Measurements from ENCODE around the gene BFSP1. TPM values are rescaled to one million over a fixed set of nuclear protein-coding genes. Genes with fewer than 3 reads are reported as not detected.

The BFSP1 gene
- total and polyA plus RNA-seq, 2 of the 8 experiments (the other 6 are each of a cell fraction or from before 2014, with no cell fraction given), result 1.5 to 2.5 TPM

- TF ChIP-seq CHD7 (IDR thresholded peaks at IDR 0.05; ENCODE audit: insufficient replicate concordance, low read length) (no peak), JUND (IDR thresholded peaks at IDR 0.05; ENCODE audit: low read length) (0 out of 2 replicates have a peak, but pooled peaks have one; percentile 17), SIX5 (IDR thresholded peaks at IDR 0.05; ENCODE audit: low read depth, low read length) (no peak), SIN3A (conservative IDR thresholded peaks at IDR 0.05 in 1 of 2, IDR thresholded peaks at IDR 0.05 in 1 of 2; ENCODE audit: low read depth in 1 of 2, low read length in 2 of 2) (0 out of 4 replicates have a peak, but pooled peaks of 1 of the 2 experiments have one; percentile 62), JUN (IDR thresholded peaks at IDR 0.05; ENCODE audit: low read depth, low read length) (no peak), YY1 (IDR thresholded peaks at IDR 0.05; ENCODE audit: low read depth, low read length) (no peak), MAFK (IDR thresholded peaks at IDR 0.05; ENCODE audit: low read depth, low read length) (no peak), EP300 (IDR thresholded peaks at IDR 0.05; ENCODE audit: borderline replicate concordance in 1 of 2, low read depth in 2 of 2, low read length in 2 of 2) (no peak), TEAD4 (IDR thresholded peaks at IDR 0.05; ENCODE audit: low read depth, low read length) (no peak), RBBP5 (IDR thresholded peaks at IDR 0.05; ENCODE audit: borderline replicate concordance, low read depth, low read length) (peak; percentile 74), POLR2AphosphoS5 (IDR thresholded peaks at IDR 0.05; ENCODE audit: low read depth, low read length) (peak; percentile 76), POLR2A (IDR thresholded peaks at IDR 0.05; ENCODE audit: control extremely low read depth in 1 of 2, low read depth in 2 of 2, low read length in 2 of 2) (peak in 1 of 2 experiments; percentile 72; a peak in 2 of 3 replicates)
Measured at GRCh38 chr20:17568972-17569521, 37.9 kb upstream of the BFSP1 start (continued).
